K562 (cell line): Measurements from ENCODE around the gene PWWP2A. TPM values are rescaled to one million over a fixed set of nuclear protein-coding genes. Genes with fewer than 3 reads are reported as not detected.
A peak's percentile ranks its signal among the peaks of the same experiment; 100 is the strongest.

Experiments
- CCNT2 ChIP-seq: IDR thresholded peaks from 2 replicates; pipeline ENCODE4 v1.6.1; 2011; ENCODE audit warnings: borderline replicate concordance, low read depth, mild to moderate bottlenecking, moderate library complexity, mixed read lengths, low read length; ENCODE audit not compliant: insufficient read length; ENCODE audit errors: extremely low read depth
- CREB1 ChIP-seq, 2 experiments: sonication (generic) in 1 of 2; formaldehyde crosslinking in 1 of 2; IDR thresholded peaks; 2 replicates each; pipeline versions ENCODE4 v1.6.1 to v1.8.0; 2012 to 2022; ENCODE audit warnings: inconsistent platforms in 1 of 2, mild to moderate bottlenecking in 1 of 2, missing genetic modification reagents in 1 of 2, moderate library complexity in 1 of 2
- KAT7 ChIP-seq: sonication (generic); formaldehyde crosslinking; IDR thresholded peaks from 2 replicates; pipeline ENCODE4 v1.8.0; 2022; ENCODE audit warnings: missing genetic modification reagents, mild to moderate bottlenecking, borderline replicate concordance
- LCOR ChIP-seq: sonication (generic); formaldehyde crosslinking; IDR thresholded peaks from 2 replicates; pipeline ENCODE4 v1.8.0; 2022; ENCODE audit warnings: mild to moderate bottlenecking, missing genetic modification reagents
- NFATC3 ChIP-seq: fragments of 450-650 bp; IDR thresholded peaks from 2 replicates; pipeline ENCODE4 v1.6.1; 2017; ENCODE audit warnings: mild to moderate bottlenecking
- PHF8 ChIP-seq: fragments of 200-600 bp; sonication (generic); IDR thresholded peaks from 2 replicates; pipeline ENCODE4 v1.6.1; 2012; ENCODE audit warnings: mixed run types, mild to moderate bottlenecking, inconsistent platforms, low read length, moderate library complexity, borderline replicate concordance
- POLR3A ChIP-seq: IDR thresholded peaks from 2 replicates; pipeline ENCODE4 v1.6.1; 2011; ENCODE audit warnings: borderline replicate concordance, mild to moderate bottlenecking, moderate library complexity; ENCODE audit not compliant: insufficient read length, insufficient read depth; ENCODE audit errors: extremely low read depth
- SIN3B ChIP-seq: fragments of 450-650 bp; IDR thresholded peaks from 2 replicates; pipeline ENCODE4 v1.6.1; 2017; ENCODE audit warnings: low read depth, mild to moderate bottlenecking, moderate library complexity
- STAG1 ChIP-seq: sonication (generic); formaldehyde crosslinking; IDR thresholded peaks from 2 replicates; pipeline ENCODE4 v1.5.0; 2020; ENCODE audit warnings: missing genetic modification reagents, borderline replicate concordance
- WHSC1 ChIP-seq: IDR thresholded peaks from one replicate; pipeline ENCODE4 v1.6.1; 2012; ENCODE audit warnings: low read length, control low read depth, inconsistent platforms
- polyA plus RNA-seq, 8 experiments: library from polyadenylated mRNA; depleted of rRNA in 4 of 8; stranded (reverse) in 5 of 8; unstranded in 3 of 8; fragments of >200 nt; fragmentation: Nextera tagmentation in 2 of 8; fragmentation: Illumina TruSeq in 1 of 8; extraction: Ambion mirVana in 2 of 8; extraction: Trizol in 1 of 8; gene quantifications; 2 replicates each; pipeline versions ENCODE4 v1.2.1 to v1.2.3, GENCODE V29; 2011 to 2014; ENCODE audit warnings: inconsistent platforms in 1 of 8, missing spikeins in 1 of 8
- total RNA-seq, 7 experiments: library from RNA; depleted of rRNA in 6 of 7; stranded (reverse); fragments of >200 nt in 6 of 7; fragmentation: Illumina TruSeq in 2 of 7; extraction: Trizol in 2 of 7; gene quantifications; 2 replicates each; pipeline versions ENCODE4 v1.2.1 to v1.2.3, GENCODE V29; 2011 to 2021; ENCODE audit warnings: low replicate concordance in 1 of 7
- TF ChIP-seq, protein P1 (sequence below): fragments of 450-650 bp; IDR thresholded peaks from 2 replicates; pipeline ENCODE4 v1.6.1; 2018; ENCODE audit not compliant: partially characterized antibody
- TF ChIP-seq, protein P2 (sequence below), 2 experiments: fragments of 450-650 bp; conservative IDR thresholded peaks; 2 replicates each; pipeline ENCODE4 v1.6.1; 2017; ENCODE audit warnings: mild to moderate bottlenecking in 2 of 2, moderate library complexity in 2 of 2
- TF ChIP-seq, protein P3 (sequence below): fragments of 250-450 bp; sonication (Bioruptor Pico); IDR thresholded peaks from 2 replicates; pipeline ENCODE4 v1.5.0; 2021; ENCODE audit warnings: mild to moderate bottlenecking, moderate library complexity
- TF ChIP-seq, protein P4 (sequence below), 2 experiments: IDR thresholded peaks; 2 replicates each; pipeline ENCODE4 v1.6.1; 2011; ENCODE audit warnings: borderline replicate concordance in 1 of 2, control low read depth in 1 of 2, low read depth in 1 of 2, low read length in 1 of 2, mild to moderate bottlenecking in 1 of 2, mixed read lengths in 1 of 2, moderate library complexity in 1 of 2; ENCODE audit not compliant: insufficient read depth in 1 of 2, insufficient read length in 1 of 2, poor library complexity in 1 of 2, severe bottlenecking in 1 of 2; ENCODE audit errors: extremely low read depth in 1 of 2

PWWP2A gene
- total and polyA plus RNA-seq, 9 of the 15 experiments (the other 6 are each of a cell fraction or from before 2014, with no cell fraction given): 2.7 to 26.3 (median 14.6) TPM

DNA sequence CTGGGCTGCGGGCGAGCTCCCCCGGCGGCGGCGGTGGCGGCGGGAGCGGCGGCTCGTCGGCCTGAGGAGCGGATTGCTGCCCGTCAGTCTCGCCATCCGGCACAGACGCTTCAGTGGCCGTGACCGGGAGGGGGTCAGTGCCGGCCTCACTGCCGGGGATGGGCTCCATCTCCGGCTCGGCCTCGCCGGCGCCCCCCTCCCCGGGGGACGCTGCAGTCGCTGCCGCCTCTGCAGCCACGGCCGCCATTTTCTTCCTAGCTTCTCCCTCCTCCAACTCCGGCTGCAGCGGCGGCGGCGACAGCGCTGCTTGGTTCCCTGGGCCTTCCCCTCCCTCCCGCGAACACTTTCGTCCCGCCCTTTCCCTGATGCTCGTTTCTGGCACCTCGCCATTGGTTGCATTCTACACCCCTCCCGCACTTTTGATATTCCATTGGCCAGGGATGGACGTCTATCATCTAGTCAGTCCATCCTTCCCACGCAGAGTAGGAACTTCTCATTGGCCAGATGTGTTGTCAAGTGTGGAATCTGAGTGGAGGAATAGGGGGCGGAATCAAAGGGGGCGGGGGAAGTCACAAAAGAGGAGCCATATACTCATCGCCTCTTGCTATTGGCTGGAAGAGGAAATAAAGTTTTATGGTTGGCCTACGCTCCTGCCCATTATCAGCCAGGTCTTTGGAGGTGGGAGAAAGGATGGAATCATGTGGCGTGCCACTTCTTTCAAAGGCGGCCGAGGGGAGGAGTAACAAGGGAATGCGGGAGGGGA lies at the start of gene PWWP2A (continued):
- TF ChIP-seq PHF8 (peak; percentile 83; the same call in 1 of the 2 replicates), STAG1 (0 out of 2 replicates have a peak, but pooled peaks have one; percentile 12), KAT7 (CRISPR knock-in tag) (0 out of 2 replicates have a peak, but pooled peaks have one; percentile 12), CCNT2 (peak; percentile 55), SIN3B (peak; percentile 57; the same call in 1 of the 2 replicates), LCOR (CRISPR knock-in tag) (0 out of 2 replicates have a peak, but pooled peaks have one; percentile 11), CREB1 (IDR thresholded peaks at IDR 0.05) (peak; percentile 83), CREB1 (CRISPR knock-in tag; IDR thresholded peaks at IDR 0.05) (peak; percentile 86), WHSC1 (no peak), POLR3A (no peak), NFATC3 (no peak)
- TF ChIP-seq, protein P1, sequence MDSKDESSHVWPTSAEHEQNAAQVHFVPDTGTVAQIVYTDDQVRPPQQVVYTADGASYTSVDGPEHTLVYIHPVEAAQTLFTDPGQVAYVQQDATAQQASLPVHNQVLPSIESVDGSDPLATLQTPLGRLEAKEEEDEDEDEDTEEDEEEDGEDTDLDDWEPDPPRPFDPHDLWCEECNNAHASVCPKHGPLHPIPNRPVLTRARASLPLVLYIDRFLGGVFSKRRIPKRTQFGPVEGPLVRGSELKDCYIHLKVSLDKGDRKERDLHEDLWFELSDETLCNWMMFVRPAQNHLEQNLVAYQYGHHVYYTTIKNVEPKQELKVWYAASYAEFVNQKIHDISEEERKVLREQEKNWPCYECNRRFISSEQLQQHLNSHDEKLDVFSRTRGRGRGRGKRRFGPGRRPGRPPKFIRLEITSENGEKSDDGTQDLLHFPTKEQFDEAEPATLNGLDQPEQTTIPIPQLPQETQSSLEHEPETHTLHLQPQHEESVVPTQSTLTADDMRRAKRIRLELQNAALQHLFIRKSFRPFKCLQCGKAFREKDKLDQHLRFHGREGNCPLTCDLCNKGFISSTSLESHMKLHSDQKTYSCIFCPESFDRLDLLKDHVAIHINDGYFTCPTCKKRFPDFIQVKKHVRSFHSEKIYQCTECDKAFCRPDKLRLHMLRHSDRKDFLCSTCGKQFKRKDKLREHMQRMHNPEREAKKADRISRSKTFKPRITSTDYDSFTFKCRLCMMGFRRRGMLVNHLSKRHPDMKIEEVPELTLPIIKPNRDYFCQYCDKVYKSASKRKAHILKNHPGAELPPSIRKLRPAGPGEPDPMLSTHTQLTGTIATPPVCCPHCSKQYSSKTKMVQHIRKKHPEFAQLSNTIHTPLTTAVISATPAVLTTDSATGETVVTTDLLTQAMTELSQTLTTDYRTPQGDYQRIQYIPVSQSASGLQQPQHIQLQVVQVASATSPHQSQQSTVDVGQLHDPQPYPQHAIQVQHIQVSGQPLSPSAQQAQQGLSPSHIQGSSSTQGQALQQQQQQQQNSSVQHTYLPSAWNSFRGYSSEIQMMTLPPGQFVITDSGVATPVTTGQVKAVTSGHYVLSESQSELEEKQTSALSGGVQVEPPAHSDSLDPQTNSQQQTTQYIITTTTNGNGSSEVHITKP: no peak
- TF ChIP-seq, protein P2, sequence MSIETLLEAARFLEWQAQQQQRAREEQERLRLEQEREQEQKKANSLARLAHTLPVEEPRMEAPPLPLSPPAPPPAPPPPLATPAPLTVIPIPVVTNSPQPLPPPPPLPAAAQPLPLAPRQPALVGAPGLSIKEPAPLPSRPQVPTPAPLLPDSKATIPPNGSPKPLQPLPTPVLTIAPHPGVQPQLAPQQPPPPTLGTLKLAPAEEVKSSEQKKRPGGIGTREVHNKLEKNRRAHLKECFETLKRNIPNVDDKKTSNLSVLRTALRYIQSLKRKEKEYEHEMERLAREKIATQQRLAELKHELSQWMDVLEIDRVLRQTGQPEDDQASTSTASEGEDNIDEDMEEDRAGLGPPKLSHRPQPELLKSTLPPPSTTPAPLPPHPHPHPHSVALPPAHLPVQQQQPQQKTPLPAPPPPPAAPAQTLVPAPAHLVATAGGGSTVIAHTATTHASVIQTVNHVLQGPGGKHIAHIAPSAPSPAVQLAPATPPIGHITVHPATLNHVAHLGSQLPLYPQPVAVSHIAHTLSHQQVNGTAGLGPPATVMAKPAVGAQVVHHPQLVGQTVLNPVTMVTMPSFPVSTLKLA (conservative IDR thresholded peaks at IDR 0.05): peak; percentile 14 to 63; a peak in 2 of 4 replicates
- TF ChIP-seq, protein P3, sequence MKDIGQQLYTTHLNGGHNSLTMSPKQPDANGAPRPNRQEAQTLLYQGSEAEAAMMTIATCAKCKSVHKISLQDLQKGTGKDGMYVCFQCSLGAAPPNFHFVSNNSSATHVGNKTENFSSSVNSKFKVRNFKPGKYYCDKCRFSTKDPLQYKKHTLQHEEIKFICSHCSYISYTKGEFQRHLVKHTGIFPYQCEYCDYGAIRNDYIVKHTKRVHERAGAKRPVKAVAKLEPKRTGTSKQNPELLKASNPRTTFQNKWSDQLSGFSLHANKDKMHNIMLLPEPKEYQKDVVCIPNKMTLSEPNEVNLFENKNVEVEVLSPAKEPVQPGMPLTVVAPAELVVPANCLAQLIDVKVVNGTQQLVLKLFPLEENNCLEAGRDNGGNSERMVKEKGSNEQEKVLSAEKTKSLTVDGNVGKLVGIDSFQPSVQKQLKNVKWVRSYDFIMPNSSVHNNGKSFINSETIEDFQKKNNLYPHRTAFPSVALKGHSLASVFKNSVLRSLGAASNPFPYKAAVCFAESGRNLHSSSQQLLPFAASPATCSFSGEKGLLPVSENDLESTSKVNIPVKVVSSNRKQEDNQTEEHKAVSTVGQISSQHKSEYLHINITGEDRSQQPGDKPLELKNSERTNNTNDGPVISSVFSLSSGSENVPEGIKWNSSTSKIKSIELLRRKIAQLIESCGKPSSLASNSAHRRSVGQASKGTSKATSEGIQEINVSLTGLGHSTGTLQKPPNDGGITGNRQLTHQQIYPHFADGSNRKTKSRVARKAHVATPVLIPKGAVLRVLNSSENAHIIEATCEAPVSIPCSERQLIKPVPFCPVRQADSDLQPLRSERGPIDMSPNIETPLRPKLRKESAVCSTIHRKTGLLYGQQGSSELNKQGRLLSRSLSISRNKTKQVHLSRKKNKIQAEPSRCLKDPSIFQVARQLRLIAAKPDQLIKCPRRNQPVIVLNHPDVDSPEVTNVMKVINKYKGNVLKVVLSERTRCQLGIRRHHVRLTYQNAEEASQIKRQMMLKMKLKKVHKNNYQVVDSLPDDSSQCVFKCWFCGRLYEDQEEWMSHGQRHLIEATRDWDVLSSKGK (CRISPR knock-in tag): no peak
- TF ChIP-seq, protein P4, sequence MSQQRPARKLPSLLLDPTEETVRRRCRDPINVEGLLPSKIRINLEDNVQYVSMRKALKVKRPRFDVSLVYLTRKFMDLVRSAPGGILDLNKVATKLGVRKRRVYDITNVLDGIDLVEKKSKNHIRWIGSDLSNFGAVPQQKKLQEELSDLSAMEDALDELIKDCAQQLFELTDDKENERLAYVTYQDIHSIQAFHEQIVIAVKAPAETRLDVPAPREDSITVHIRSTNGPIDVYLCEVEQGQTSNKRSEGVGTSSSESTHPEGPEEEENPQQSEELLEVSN (IDR thresholded peaks at IDR 0.05; ENCODE audit: borderline replicate concordance in 1 of 2, extremely low read depth in 1 of 2, insufficient read depth in 1 of 2, insufficient read length in 1 of 2, low read depth in 1 of 2, low read length in 1 of 2, poor library complexity in 1 of 2, severe bottlenecking in 1 of 2): peak in 1 of 2 experiments; percentile 62
